Measurements from ENCODE around the gene TFEB.

- TF ChIP-seq, protein P1, sequence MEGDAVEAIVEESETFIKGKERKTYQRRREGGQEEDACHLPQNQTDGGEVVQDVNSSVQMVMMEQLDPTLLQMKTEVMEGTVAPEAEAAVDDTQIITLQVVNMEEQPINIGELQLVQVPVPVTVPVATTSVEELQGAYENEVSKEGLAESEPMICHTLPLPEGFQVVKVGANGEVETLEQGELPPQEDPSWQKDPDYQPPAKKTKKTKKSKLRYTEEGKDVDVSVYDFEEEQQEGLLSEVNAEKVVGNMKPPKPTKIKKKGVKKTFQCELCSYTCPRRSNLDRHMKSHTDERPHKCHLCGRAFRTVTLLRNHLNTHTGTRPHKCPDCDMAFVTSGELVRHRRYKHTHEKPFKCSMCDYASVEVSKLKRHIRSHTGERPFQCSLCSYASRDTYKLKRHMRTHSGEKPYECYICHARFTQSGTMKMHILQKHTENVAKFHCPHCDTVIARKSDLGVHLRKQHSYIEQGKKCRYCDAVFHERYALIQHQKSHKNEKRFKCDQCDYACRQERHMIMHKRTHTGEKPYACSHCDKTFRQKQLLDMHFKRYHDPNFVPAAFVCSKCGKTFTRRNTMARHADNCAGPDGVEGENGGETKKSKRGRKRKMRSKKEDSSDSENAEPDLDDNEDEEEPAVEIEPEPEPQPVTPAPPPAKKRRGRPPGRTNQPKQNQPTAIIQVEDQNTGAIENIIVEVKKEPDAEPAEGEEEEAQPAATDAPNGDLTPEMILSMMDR (conservative IDR thresholded peaks at IDR 0.05 in 1 of 2, IDR thresholded peaks at IDR 0.05 in 1 of 2; ENCODE audit: low read depth in 1 of 2, low read length in 2 of 2) = no peak
- TF ChIP-seq EZH2 (IDR thresholded peaks at IDR 0.05; ENCODE audit: low read length, missing control alignments) = no peak
These were observed 64.0 kb downstream of the TFEB start for GRCh38 chr6:41671376-41671775.
